ENCODE results near the gene FERMT1.

Gene FERMT1

GRCh38 chr20:6091661-6092060 is 31.2 kb downstream of the FERMT1 start:
- H3K4me1 ChIP-seq (ENCODE audit: insufficient read depth, insufficient read length): no peaks in the 10 kb centered on the region
- H3K4me3 ChIP-seq (ENCODE audit: insufficient read length, low read depth): no peak overlapping the region
- H3K9me3 ChIP-seq (ENCODE audit: insufficient read depth, low read length): no peaks in the 10 kb centered on the region
- TF ChIP-seq ZNF274 (IDR thresholded peaks at IDR 0.05; ENCODE audit: low read depth, low read length) (no peak), YY1 (IDR thresholded peaks at IDR 0.05; ENCODE audit: insufficient read depth, insufficient read length) (no peak), SUZ12 (IDR thresholded peaks at IDR 0.05; ENCODE audit: extremely low read depth, insufficient read depth, insufficient read length) (no peak)
- H3K36me3 ChIP-seq (ENCODE audit: insufficient read depth, insufficient read length, low read length): peaks cover 9% of the 10 kb centered on the region
- DNase-seq (ENCODE audit: low read depth, low spot score): no peak
- H3K27me3 ChIP-seq (ENCODE audit: insufficient read depth, insufficient read length): no peaks in the 10 kb centered on the region
- no peak overlapping the region for H3K9ac ChIP-seq (ENCODE audit: insufficient read length, low read depth)

- Histone ChIP-seq H3K36me3 (ENCODE audit: insufficient read depth, insufficient read length, low read length) (peaks cover 13% of the 10 kb centered on the region), H3K9me3 (ENCODE audit: insufficient read depth, low read length) (no peaks in the 10 kb centered on the region), H3K9ac (ENCODE audit: insufficient read length, low read depth) (no peak overlapping the region), H3K4me3 (ENCODE audit: insufficient read length, low read depth) (no peak overlapping the region), H3K27me3 (ENCODE audit: insufficient read depth, insufficient read length) (no peaks in the 10 kb centered on the region), H3K4me1 (ENCODE audit: insufficient read depth, insufficient read length) (no peaks in the 10 kb centered on the region)
- no peak for TF ChIP-seq SUZ12 (IDR thresholded peaks at IDR 0.05; ENCODE audit: extremely low read depth, insufficient read depth, insufficient read length)
- TF ChIP-seq YY1 (IDR thresholded peaks at IDR 0.05; ENCODE audit: insufficient read depth, insufficient read length): no peak
- TF ChIP-seq ZNF274 (IDR thresholded peaks at IDR 0.05; ENCODE audit: low read depth, low read length): no peak
- no peak for DNase-seq (ENCODE audit: low read depth, low spot score)
These were observed 36.0 kb downstream of the FERMT1 start for GRCh38 chr20:6086868-6087267.

- no peaks in the 10 kb centered on the region for H3K27me3 ChIP-seq (ENCODE audit: insufficient read depth, insufficient read length)
- H3K9me3 ChIP-seq (ENCODE audit: insufficient read depth, low read length): no peaks in the 10 kb centered on the region
- H3K4me1 ChIP-seq (ENCODE audit: insufficient read depth, insufficient read length): no peaks in the 10 kb centered on the region
- no peak overlapping the region for H3K4me3 ChIP-seq (ENCODE audit: insufficient read length, low read depth)
- TF ChIP-seq ZNF274 (IDR thresholded peaks at IDR 0.05; ENCODE audit: low read depth, low read length) (no peak), SUZ12 (IDR thresholded peaks at IDR 0.05; ENCODE audit: extremely low read depth, insufficient read depth, insufficient read length) (no peak), YY1 (IDR thresholded peaks at IDR 0.05; ENCODE audit: insufficient read depth, insufficient read length) (no peak)
- peaks cover 9% of the 10 kb centered on the region for H3K36me3 ChIP-seq (ENCODE audit: insufficient read depth, insufficient read length, low read length)
- H3K9ac ChIP-seq (ENCODE audit: insufficient read length, low read depth): no peak overlapping the region
- DNase-seq (ENCODE audit: low read depth, low spot score): no peak
These were observed 38.9 kb downstream of the FERMT1 start for GRCh38 chr20:6083926-6084325.

- no peak for TF ChIP-seq YY1 (IDR thresholded peaks at IDR 0.05; ENCODE audit: insufficient read depth, insufficient read length)
- no peak for TF ChIP-seq SUZ12 (IDR thresholded peaks at IDR 0.05; ENCODE audit: extremely low read depth, insufficient read depth, insufficient read length)
- no peak for TF ChIP-seq ZNF274 (IDR thresholded peaks at IDR 0.05; ENCODE audit: low read depth, low read length)
These were observed 41.6 kb downstream of the FERMT1 start for GRCh38 chr20:6081236-6081635.

GRCh38 chr20:6079016-6079415 is 43.8 kb downstream of the FERMT1 start:
- H3K4me3 ChIP-seq (ENCODE audit: insufficient read length, low read depth): no peak overlapping the region
- peaks cover 11% of the 10 kb centered on the region for H3K36me3 ChIP-seq (ENCODE audit: insufficient read depth, insufficient read length, low read length)
- H3K4me1 ChIP-seq (ENCODE audit: insufficient read depth, insufficient read length): no peaks in the 10 kb centered on the region
- H3K9me3 ChIP-seq (ENCODE audit: insufficient read depth, low read length): no peaks in the 10 kb centered on the region
- no peak for DNase-seq (ENCODE audit: low read depth, low spot score)
- H3K9ac ChIP-seq (ENCODE audit: insufficient read length, low read depth): no peak overlapping the region
- TF ChIP-seq ZNF274 (IDR thresholded peaks at IDR 0.05; ENCODE audit: low read depth, low read length): no peak
- no peak for TF ChIP-seq SUZ12 (IDR thresholded peaks at IDR 0.05; ENCODE audit: extremely low read depth, insufficient read depth, insufficient read length)
- no peak for TF ChIP-seq YY1 (IDR thresholded peaks at IDR 0.05; ENCODE audit: insufficient read depth, insufficient read length)
- H3K27me3 ChIP-seq (ENCODE audit: insufficient read depth, insufficient read length): no peaks in the 10 kb centered on the region

More at GRCh38 chr20:6081236-6081635, 41.6 kb downstream of the FERMT1 start:
- Histone ChIP-seq H3K27me3 (ENCODE audit: insufficient read depth, insufficient read length) (no peaks in the 10 kb centered on the region), H3K9ac (ENCODE audit: insufficient read length, low read depth) (no peak overlapping the region), H3K36me3 (ENCODE audit: insufficient read depth, insufficient read length, low read length) (peaks cover 13% of the 10 kb centered on the region), H3K4me1 (ENCODE audit: insufficient read depth, insufficient read length) (no peaks in the 10 kb centered on the region), H3K9me3 (ENCODE audit: insufficient read depth, low read length) (no peaks in the 10 kb centered on the region), H3K4me3 (ENCODE audit: insufficient read length, low read depth) (no peak overlapping the region)
- DNase-seq (ENCODE audit: low read depth, low spot score): no peak

GRCh38 chr20:6075428-6076219 is 47.2 kb downstream of the FERMT1 start:
- Histone ChIP-seq H3K27me3 (ENCODE audit: insufficient read depth, insufficient read length) (no peaks in the 10 kb centered on the region), H3K9me3 (ENCODE audit: insufficient read depth, low read length) (no peaks in the 10 kb centered on the region), H3K4me3 (ENCODE audit: insufficient read length, low read depth) (no peak overlapping the region), H3K9ac (ENCODE audit: insufficient read length, low read depth) (no peak overlapping the region), H3K36me3 (ENCODE audit: insufficient read depth, insufficient read length, low read length) (peaks cover 11% of the 10 kb centered on the region), H3K4me1 (ENCODE audit: insufficient read depth, insufficient read length) (no peaks in the 10 kb centered on the region)
- no peak for DNase-seq (ENCODE audit: low read depth, low spot score)
- TF ChIP-seq SUZ12 (IDR thresholded peaks at IDR 0.05; ENCODE audit: extremely low read depth, insufficient read depth, insufficient read length) (no peak), ZNF274 (IDR thresholded peaks at IDR 0.05; ENCODE audit: low read depth, low read length) (no peak)

- H3K4me1 ChIP-seq (ENCODE audit: insufficient read depth, insufficient read length): no peaks in the 10 kb centered on the region
- H3K9me3 ChIP-seq (ENCODE audit: insufficient read depth, low read length): no peaks in the 10 kb centered on the region
- H3K36me3 ChIP-seq (ENCODE audit: insufficient read depth, insufficient read length, low read length): peaks cover 11% of the 10 kb centered on the region
- no peak overlapping the region for H3K9ac ChIP-seq (ENCODE audit: insufficient read length, low read depth)
- H3K27me3 ChIP-seq (ENCODE audit: insufficient read depth, insufficient read length): no peaks in the 10 kb centered on the region
- DNase-seq (ENCODE audit: low read depth, low spot score): no peak
- TF ChIP-seq SUZ12 (IDR thresholded peaks at IDR 0.05; ENCODE audit: extremely low read depth, insufficient read depth, insufficient read length) (no peak), ZNF274 (IDR thresholded peaks at IDR 0.05; ENCODE audit: low read depth, low read length) (no peak), YY1 (IDR thresholded peaks at IDR 0.05; ENCODE audit: insufficient read depth, insufficient read length) (no peak)
- no peak overlapping the region for H3K4me3 ChIP-seq (ENCODE audit: insufficient read length, low read depth)
These were observed 48.0 kb downstream of the FERMT1 start for GRCh38 chr20:6074784-6075183.
